Measurements from ENCODE around the gene ZFP57.

The ZFP57 gene

DNA sequence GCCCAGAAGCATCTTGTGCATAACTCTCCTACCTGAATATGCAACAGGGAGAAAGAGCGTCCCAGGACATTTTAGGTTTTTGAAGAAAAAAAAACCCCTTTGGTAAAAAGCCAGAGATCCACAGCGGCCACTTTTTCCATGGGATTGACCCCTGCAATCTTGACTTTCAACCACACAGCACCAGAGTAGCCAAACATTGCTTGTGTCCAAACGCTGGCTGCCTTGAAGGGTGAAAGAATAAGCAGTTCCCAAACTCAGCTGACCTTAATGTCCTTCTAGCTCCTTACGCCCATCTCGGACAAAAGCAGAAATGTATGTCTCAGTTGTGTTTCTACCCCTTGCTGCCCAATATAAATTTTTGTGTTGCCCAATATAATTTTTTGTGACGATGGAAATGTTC, 25.3 kb downstream of the ZFP57 start:
- no peak for DNase-seq (ENCODE audit: low read depth)

DNA sequence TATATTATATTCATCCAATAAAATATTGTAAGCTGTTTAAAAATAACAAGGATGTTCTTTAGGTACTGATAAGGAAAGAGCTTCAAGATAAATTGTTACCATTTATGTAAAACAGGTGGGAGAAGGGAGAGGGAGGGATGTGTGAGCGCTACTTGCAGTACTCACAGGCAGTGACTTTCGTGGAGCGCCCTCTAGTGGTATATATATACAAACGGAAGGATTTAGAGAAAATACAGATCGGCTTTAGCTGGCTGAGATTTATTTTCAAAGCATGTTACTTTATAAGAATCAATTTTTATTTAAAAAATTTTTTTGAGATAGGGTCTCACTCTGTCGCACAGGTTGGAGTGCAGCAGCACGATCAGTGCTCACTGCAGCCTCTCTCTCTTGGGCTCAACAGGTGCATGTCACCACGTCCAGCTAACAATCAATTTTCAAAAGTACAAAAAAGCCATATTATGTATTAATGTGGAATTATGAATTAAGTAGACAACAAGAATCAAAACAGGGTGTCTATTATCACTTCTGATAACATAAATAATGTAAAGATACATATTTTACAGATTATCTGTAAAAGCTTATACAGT, 27.4 kb downstream of the ZFP57 start:
- peak; percentile 82 for DNase-seq (ENCODE audit: low read depth)

DNA sequence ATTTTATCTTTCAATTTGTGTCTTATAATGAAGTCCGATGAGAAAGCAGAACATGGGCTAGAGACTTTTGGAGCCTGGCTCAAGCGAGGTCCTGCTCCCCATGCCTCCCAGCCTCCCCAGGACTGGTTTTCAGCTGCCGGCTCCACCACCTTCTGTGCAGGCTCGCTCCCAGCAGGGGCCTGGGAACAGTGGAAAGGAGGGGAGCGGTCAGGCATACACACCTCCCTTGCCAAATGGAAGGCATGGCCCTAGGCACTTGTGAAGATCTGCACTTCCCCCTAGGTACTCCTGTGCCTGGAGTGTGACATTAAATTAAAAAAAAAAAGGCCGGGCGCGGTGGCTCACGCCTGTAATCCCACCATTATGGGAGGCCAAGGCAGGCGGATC, 28.8 kb downstream of the ZFP57 start:
- no peak for DNase-seq (ENCODE audit: low read depth)

DNA sequence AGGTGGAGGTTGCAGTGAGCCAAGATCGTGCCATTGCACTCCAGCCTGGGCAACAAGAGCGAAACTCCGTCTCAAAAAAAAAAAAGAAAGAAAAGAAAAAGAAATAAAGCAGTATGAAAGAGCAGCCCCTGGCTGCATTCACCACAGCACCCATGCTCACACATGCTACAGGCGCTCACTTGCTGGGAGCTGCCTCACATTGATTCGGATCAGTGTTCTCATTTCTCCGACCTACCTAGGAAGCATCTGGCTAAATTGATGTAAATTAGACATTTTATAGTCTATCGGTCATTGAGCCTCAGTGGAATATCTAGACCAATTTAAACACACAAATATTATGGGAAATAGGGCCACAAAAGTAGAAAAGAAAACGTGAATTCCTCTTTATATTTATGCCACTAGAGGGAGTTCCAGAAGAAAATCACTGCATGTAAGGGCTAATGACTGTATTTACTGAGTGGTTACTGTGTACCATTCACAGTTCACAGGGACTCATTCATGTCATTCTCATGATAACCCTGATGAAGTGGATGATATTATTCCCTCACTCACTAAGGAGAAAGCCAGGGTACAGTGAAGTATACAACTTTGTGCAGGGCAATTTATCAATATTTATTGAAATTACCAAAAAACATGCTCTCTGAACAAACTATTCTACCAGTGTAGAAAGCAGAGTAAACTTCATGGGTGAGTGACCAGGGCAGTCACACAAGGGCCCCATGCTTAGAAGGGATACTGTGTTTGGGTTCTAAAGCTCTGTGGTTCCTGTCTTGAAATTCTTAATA, 29.3 kb downstream of the ZFP57 start:
- DNase-seq (ENCODE audit: low read depth), result peak; percentile 38

DNA sequence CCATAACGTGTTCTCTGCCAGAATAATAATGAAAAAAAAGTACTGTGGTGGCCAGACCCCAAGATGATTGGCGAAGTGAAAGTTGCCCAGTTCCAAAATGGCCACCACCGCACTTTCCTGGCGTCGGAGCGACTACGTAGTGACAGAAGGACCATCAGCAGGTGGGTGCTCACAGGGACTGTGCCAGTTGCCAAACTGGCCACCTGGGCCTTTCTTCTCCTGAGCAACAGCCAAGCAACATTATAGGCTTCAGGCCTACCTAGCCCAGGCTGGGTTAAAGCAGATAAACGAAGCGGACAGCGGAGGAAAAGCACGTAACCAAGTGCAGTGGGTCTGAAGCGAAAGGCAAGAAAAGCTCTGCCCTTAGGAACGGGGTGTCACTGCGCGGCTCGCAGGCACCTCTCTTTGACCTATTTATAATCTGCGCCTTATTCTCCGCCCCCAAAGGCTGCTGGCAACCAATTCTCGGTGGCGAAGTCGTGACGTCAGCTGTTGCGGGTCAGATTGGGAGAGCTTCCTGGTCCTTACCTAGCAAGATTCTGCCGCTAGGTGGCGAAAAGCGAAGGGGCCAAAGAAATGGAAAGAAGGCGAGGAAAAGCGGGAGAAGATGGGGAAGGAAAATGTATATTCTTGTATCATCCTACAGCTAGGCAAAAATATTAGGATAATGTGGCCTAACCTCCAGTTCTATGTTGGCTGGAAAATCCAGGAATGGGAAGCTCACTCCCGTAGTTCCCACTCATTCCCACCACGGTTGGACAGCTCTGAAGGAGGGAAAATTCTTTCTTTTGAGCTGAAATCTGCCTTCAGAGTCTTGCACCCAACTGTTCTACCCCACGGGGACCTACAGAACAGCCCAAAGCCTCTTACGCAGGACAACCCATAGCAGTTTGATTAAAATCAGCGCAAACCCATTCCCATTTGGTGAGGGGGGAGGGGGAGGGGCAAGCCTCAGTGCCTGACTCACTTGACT, 31.0 kb downstream of the ZFP57 start:
- peak; percentile 93 for DNase-seq (ENCODE audit: low read depth)

DNA sequence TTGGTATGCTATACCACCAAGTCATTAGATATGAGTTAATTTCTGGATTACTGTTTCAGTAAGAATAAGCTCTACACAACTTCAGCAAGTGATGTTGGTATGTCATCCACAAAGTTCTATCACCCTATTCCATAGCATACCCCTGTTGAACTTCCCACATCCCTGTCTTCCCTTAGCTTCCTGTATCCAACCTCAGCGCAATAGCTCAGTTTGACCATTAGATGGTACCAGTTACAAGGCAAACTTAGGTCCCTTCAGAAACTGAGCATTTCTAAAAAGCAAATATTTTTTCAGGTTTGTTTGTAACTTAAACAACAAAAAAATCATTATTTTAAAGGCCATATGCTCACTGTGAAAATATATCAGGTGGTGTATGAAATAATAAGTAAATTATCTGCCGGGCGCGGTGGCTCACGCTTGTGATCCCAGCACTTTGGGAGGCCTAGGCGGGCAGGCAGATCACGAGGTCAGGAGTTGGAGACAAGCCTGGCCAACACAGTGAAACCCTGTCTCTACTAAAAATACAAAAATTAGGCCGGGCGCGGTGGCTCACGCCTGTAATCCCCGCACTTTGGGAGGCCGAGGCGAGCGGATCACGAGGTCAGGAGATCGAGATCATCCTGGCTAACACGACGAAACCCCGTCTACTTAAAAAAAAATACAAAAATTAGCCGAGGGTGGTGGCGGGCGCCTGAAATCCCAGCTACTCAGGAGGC, 32.9 kb downstream of the ZFP57 start:
- DNase-seq (ENCODE audit: low read depth), result peak; percentile 55

DNA sequence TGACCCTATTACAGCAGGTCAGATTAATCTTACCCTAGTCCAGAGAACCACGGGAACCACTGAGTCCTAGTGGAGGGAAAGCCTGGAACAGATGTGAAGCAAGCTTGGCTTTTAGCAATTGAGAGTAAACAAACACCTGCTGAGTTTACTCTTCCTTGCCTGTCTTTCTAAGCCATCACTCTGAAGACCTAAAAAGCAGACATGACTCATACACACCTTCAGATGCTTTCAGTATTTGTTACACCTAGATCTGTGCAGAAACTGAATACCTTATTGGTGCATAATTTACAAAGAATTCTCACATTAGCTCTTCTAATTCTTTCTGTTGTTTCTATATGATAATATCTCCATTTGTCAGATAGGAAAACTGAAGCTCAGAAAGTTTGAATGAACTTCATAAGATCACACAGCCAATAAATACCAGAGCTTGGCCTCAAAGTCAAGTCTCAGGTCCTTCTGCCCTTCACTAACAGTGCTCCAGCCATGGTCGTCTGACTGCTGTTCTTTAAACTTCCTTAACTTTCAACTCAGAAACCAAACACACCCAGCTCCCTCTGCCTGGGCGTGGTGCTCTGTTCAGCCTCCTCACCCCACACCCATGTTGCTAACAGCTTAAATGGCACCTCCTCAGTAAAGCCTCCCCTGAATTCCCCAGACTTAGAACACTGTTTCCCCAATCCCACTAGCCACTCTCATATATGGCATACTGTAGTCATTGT, 39.4 kb downstream of the ZFP57 start:
- DNase-seq (ENCODE audit: low read depth), result no peak

DNA sequence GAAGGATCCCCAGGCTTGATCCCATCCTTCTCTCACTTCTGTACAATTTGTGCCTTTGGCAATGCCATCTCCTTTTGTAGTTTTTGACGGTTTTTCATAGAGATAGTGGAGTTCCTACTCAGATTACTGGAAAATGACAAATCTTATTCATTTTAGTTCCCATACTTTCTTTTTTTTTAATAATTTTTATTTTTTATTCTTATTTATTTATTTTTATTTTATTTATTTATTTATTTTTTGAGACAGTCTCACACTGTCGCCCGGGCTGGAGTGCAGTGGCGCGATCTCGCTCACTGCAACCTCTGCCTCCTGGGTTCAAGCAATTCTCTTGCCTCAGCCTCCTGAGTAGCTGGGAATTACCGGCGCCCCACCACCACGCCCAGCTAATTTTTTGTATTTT, 43.7 kb downstream of the ZFP57 start:
- DNase-seq (ENCODE audit: low read depth), result no peak

DNA sequence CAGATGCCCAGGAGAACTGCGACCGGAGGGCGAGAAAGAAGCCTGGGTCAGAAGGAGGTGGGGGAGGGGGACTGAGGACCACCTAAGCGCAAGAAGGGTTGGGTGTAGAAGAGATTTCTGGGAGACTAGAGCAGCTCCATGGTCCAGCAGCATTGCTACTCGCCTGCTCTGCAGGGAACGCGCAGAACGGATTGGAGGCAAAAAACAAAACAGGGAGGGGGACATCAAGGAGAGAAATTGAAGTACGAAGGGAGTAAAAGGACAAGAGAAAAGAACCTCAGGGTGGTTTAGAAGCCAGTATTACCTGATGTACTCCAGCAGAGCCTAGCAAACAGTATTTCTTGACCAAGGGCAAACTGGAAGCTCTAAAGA, 47.4 kb downstream of the ZFP57 start:
- DNase-seq (ENCODE audit: low read depth), result no peak

DNA sequence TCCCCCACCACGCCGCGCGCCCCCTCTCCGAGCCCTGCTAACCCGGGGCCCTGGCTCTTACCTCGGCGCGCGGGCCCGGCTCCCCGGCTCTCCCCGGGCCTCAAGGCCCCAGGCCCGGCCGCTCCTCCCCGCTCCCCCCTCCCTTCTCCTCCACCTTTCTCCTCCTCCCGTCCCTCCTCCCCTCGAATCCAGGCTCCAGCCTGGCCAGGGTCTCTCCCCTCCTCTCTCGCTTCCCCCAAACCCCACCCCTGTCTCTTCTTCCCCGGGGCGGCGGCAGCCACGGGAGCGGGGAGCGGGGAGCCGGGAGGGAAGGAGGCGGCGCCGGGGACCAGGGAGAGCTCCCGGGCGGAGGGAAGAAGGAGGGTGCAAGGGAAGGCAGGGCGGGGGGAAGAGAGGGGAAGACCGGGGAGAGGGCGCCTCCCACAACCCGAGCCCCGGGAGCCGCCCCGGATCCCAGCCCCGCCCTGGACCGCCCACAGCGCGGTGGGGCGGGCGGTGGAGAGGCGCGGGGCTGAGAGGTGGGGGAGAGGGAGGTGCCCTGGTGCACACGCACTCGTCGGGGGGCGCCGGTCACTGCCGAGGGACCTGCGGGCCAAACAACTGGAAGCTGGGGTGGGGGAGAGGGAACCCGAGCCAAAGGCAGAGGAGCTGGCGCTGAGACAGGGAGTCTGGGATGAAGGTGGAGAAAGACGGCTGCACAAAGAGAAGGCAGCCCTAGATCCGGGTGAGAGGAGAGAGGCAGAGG, 48.0 kb downstream of the ZFP57 start, which contains the start of gene GABBR1:
Gene GABBR1 (minus strand): TSS at position 395 of the 745 bp plus-strand sequence. CDS start 798 bp downstream, outside the sequence.
- DNase-seq (ENCODE audit: low read depth), result peak; percentile 89

DNA sequence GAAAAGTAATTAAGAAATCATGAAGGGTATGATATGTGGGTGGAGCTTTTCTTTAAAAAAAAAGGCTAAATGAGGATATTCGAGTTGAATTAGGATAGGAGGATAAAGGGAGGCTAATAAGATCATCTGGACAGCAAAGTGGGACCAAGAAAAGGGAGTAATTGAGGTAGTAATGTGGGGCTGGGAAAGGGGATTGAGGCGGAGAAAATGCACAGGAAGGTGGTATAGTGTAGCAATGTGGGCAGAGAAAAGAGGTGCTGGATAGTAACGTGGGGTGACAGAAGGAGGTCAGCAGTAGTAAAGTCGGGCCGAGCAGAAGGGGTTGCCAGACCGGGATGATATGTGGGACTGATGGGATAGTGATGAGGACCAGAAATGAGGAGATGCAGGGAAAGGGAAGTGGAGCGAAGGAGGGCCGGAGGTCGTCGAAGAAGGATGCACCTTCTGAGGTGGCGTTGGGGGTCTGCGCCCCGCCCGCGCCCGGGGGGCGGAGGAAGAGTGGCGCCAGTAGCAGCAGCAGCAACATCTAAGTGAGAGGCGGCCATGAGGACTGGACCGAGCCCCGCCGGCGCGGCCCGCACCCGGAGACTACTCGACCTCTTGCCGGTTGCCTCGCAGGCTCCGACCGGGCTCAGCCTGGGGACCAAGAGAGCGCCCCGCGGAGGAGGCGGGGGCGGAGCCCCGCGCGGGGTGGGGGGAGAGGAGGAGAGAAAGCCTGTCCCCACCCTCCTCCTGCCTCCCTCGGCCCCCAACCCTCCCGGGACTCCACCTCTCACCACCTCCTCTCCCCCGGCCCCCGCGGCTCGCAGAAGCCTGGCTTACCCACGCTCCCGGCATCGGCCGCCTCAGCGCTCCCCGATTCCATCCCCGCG, 48.9 kb downstream of the ZFP57 start:
- DNase-seq (ENCODE audit: low read depth), result peak; percentile 48

DNA sequence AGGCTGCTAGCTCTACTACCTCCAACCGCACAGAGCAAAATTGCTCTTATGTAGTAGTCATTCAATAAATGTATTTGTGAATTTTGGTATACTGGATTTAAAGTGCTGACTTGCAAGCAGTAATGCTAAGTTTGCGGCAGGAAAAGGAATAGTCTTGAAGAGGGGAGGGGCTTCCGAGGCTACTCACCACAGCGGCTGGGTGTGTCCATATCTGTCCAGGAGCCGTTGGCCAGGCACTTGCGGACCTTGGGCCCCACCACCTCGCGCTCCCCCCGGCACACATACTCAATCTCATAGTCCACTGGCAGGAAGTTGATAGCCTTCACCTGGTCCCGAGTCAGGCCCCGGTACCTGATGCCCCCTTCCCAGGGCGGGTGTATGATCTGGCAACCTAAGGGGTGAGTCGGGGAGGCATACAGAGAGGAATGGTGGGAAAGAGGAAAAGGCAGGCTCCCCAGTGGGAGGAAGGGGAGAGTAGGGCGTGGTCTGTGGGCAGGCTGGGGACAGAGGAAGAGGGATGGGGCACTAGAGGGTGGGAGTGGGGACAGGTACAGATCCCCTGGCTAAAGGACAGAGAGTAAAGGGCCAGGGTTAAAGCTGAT, 49.6 kb downstream of the ZFP57 start:
- DNase-seq (ENCODE audit: low read depth), result peak; percentile 40

DNA sequence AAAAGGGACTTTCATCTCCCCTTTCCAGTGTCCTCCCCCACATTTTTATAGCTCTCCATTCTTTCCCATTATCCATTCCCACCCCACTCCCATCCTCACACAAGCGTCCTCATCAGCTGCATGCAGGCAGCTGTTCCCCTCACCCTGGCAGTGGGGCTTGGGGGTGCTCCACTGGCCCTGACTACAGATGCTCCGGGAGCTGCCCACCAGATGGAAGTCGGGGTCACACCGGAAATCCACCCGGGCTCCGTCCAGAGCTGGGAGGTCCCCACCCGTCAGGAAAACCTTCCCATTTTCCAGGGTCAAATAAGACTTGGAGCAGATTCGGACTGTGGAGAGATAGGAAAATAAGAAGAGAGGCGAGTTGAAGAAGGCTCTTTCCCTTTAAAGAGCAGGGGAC, 50.6 kb downstream of the ZFP57 start:
- no peak for DNase-seq (ENCODE audit: low read depth)

DNA sequence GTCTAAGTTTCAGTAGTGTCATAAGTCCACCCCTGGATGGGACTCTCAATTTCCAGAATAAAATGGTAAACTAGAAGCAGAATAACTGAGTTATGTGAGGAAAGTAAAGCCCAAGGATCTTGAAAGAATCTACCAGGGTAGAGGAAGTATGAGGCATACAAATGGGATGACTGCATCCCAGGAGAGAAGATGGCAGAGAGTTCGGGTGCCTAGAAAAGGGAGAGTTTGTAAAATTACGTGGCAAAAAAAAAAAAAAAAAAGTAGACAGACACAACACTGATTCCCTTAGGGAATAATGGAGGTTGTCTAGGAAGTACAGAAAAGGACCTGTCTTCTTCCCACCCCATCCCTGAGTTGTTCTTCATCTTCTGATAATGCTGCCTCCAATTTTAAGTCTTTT, 51.4 kb downstream of the ZFP57 start:
- no peak for DNase-seq (ENCODE audit: low read depth)

DNA sequence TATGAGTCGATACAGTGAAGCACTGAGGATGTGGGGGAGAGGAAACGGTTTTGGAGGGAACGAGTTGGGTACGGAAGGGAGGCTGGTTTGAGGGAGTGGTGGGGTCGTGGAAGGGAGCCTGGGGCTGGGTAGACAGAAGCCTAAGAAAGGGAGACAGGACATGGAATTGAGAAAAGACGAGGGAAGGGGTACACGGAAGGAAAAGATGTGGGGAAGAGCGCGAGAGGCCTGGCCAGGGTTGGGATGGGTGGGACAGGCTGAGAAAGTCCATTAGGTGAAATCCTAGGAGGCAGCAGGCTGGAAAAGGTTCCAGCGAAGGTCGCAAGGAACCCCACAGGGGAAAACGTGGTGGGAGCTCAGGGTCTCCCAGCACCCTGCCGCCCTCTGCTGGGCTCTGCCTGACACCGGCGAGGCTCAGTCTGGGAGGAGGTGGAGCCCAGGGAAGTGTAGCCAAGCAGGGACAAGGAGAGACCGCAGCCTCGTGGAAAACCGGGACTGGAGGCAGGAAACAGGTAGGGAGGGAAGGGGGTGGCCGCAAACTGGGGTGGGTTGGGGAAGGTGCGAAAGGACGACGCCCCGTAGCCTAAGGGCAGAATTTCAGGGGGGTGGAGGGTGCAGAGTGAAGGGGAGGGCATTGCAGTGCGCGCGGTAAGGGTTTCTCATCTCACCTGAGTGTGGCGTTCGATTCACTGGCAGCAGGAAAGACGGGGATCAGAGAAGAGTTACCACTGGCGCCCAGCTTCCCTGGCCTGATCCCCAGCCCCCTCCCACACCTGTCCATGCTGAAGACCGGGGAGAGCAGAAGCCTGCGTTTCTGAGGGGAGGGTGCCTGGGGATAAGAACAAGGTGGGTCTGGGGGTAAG, 52.3 kb downstream of the ZFP57 start:
- DNase-seq (ENCODE audit: low read depth), result peak; percentile 77

DNA sequence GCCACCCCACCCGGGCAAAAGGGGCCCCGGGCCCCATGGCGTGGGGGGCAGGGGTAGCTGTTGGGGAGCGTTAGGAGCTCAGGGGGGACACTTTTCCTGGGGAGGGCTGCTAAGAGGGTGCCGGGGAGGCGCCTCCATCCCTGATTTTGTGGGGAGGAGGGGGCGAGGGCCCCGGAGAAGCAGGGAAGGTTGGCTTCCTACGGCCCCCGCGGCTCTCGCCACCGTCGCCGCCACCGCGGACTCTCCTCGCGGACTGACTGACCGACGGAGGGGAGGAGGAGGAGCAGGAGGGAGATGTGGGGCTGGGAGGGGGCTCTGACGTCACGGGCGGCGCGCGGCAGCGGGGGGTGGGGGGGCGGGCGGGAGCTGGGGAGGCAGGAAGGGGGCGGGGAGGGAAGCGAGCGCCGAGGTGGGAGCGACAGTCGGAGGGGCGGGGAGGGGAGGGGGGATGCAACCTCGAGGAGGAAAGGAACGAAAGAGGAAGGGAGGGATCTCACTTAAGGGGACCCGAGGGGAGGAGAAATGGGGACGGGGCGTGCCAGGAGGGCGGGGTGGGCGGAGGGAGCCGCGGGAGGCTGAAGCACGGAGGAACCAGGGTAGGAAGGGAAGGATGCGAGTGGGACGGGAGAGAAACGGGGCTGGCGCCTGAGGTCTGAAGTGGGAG, 53.1 kb downstream of the ZFP57 start:
- DNase-seq (ENCODE audit: low read depth), result peak; percentile 80

DNA sequence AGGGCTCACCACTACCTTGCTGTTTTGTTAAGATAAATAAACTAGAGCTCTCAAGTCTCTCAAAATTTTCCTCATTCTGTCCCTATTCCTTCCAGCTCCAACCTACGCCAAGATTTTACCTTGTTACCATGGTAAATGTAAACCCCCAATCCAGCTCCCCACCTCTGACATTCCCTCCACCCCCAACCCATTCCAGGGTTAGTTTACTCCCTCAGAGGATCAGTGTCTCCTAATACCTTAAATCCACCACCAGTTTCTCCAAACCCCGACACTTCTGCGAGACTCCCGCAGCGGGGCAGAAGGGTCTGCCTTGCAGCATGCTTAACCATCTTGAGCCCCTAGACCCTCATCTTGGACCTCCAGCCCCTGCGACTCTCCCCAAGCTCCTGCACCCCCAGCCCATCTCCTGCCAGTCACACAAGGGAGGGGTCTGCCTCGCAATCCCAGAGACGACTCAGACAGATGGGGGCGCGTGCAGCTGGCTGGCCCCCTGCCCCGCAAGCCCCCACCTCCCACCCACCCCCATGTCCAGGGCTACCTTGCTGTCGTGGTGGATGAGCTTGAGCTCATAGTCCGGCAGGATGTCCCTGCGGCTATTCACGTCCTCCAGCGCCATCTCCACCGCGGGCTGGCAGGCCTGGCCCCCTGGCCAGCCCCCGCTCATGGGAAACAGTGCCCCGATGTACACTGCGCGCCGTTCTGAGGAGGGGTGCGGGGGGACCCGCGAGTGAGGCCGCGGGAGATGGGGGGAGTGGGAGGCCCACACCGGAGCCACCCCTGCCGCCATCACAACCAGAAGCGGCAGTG, 53.8 kb downstream of the ZFP57 start:
- DNase-seq (ENCODE audit: low read depth), result no peak
